Measurements from ENCODE around the gene STARD7. TPM values are rescaled to one million over a fixed set of nuclear protein-coding genes. Genes with fewer than 3 reads are reported as not detected.

STARD7 gene
- total and polyA plus RNA-seq, 2 of the 13 experiments (the other 11 are each of a cell fraction or from before 2014, with no cell fraction given) = 88.2 to 300 TPM

DNA sequence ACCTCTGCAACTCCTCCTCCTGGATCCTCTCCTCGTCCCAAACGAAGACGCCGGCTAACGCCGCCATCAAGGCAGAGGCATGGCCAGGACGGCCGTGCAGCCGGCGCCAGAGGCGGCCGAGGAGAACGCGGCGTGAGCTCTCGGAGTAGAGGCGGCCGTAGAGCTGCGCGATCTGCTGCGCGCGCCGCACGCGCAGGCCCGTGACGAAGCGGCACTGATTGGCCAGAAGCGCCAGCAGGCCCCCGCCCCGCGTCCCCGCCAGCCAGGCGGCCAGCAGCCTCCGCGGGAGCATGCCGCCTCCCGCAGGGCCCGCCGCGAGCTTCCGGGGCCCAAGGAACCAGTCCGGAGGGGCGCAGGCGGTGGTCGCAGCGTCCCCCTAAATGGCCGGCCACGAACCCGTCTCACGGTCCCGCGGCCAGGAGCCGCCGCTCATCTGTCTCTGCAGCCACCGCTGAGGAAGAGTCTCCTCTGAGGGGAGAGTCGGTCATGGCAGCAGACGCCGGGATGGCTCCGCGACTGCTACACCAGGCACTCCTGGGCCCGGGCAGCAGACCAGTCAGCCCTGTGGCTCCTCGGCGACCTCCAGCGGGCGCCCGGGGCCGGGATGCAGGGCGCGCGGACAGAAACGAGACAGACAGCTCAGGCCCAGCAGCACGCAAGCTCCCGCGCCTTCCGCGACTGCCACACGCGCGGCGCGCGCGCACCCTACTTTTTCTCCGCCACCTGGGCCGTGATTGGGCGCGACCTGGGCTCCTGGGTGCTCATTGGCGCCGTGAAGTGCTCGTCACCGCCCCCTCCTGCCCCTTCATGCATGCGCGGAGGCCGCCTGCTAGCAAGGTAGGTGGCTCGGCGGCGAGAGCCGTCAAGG lies at the start of gene STARD7 (continued):
- peak; percentile 76 for TF ChIP-seq ARNTL (CRISPR knock-in tag; IDR thresholded peaks at IDR 0.05)
- TF ChIP-seq NKX3-1 (CRISPR knock-in tag; IDR thresholded peaks at IDR 0.05) = no peak
- TF ChIP-seq ZNF234 (CRISPR knock-in tag; conservative IDR thresholded peaks at IDR 0.05) = no peak; the same call in 1 of the 2 replicates
- TF ChIP-seq NCOR1 (IDR thresholded peaks at IDR 0.05; ENCODE audit: borderline replicate concordance, low read length) = no peak
- no peak for TF ChIP-seq ZFP36L2 (CRISPR knock-in tag; IDR thresholded peaks at IDR 0.05)
- TF ChIP-seq, protein P1, sequence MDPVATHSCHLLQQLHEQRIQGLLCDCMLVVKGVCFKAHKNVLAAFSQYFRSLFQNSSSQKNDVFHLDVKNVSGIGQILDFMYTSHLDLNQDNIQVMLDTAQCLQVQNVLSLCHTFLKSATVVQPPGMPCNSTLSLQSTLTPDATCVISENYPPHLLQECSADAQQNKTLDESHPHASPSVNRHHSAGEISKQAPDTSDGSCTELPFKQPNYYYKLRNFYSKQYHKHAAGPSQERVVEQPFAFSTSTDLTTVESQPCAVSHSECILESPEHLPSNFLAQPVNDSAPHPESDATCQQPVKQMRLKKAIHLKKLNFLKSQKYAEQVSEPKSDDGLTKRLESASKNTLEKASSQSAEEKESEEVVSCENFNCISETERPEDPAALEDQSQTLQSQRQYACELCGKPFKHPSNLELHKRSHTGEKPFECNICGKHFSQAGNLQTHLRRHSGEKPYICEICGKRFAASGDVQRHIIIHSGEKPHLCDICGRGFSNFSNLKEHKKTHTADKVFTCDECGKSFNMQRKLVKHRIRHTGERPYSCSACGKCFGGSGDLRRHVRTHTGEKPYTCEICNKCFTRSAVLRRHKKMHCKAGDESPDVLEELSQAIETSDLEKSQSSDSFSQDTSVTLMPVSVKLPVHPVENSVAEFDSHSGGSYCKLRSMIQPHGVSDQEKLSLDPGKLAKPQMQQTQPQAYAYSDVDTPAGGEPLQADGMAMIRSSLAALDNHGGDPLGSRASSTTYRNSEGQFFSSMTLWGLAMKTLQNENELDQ (CRISPR knock-in tag; IDR thresholded peaks at IDR 0.05; ENCODE audit: borderline replicate concordance) = no peak
- TF ChIP-seq, protein P2, sequence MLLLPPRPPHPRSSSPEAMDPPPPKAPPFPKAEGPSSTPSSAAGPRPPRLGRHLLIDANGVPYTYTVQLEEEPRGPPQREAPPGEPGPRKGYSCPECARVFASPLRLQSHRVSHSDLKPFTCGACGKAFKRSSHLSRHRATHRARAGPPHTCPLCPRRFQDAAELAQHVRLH (CRISPR knock-in tag; IDR thresholded peaks at IDR 0.05; ENCODE audit: borderline replicate concordance, low read depth) = peak; percentile 80; the same call in 1 of the 2 replicates
- TF ChIP-seq, protein P3, sequence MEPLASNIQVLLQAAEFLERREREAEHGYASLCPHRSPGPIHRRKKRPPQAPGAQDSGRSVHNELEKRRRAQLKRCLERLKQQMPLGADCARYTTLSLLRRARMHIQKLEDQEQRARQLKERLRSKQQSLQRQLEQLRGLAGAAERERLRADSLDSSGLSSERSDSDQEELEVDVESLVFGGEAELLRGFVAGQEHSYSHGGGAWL (CRISPR knock-in tag; IDR thresholded peaks at IDR 0.05) = peak; percentile 84
- TF ChIP-seq, protein P4, sequence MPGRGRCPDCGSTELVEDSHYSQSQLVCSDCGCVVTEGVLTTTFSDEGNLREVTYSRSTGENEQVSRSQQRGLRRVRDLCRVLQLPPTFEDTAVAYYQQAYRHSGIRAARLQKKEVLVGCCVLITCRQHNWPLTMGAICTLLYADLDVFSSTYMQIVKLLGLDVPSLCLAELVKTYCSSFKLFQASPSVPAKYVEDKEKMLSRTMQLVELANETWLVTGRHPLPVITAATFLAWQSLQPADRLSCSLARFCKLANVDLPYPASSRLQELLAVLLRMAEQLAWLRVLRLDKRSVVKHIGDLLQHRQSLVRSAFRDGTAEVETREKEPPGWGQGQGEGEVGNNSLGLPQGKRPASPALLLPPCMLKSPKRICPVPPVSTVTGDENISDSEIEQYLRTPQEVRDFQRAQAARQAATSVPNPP (CRISPR knock-in tag; IDR thresholded peaks at IDR 0.05) = no peak
- no peak for TF ChIP-seq ZNF180 (CRISPR knock-in tag; IDR thresholded peaks at IDR 0.05; ENCODE audit: borderline replicate concordance, low read depth)
- TF ChIP-seq DR1 (CRISPR knock-in tag; IDR thresholded peaks at IDR 0.05) = peak; percentile 97
- peak; percentile 88 for TF ChIP-seq ZNF230 (CRISPR knock-in tag; IDR thresholded peaks at IDR 0.05)
- no peak for TF ChIP-seq ZNF557 (CRISPR knock-in tag; IDR thresholded peaks at IDR 0.05)
- peak; percentile 76; the same call in 1 of the 2 replicates for TF ChIP-seq CC2D1A (CRISPR knock-in tag; IDR thresholded peaks at IDR 0.05)
- TF ChIP-seq, protein P5, sequence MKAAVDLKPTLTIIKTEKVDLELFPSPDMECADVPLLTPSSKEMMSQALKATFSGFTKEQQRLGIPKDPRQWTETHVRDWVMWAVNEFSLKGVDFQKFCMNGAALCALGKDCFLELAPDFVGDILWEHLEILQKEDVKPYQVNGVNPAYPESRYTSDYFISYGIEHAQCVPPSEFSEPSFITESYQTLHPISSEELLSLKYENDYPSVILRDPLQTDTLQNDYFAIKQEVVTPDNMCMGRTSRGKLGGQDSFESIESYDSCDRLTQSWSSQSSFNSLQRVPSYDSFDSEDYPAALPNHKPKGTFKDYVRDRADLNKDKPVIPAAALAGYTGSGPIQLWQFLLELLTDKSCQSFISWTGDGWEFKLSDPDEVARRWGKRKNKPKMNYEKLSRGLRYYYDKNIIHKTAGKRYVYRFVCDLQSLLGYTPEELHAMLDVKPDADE (CRISPR knock-in tag; IDR thresholded peaks at IDR 0.05) = no peak
- TF ChIP-seq, protein P6, sequence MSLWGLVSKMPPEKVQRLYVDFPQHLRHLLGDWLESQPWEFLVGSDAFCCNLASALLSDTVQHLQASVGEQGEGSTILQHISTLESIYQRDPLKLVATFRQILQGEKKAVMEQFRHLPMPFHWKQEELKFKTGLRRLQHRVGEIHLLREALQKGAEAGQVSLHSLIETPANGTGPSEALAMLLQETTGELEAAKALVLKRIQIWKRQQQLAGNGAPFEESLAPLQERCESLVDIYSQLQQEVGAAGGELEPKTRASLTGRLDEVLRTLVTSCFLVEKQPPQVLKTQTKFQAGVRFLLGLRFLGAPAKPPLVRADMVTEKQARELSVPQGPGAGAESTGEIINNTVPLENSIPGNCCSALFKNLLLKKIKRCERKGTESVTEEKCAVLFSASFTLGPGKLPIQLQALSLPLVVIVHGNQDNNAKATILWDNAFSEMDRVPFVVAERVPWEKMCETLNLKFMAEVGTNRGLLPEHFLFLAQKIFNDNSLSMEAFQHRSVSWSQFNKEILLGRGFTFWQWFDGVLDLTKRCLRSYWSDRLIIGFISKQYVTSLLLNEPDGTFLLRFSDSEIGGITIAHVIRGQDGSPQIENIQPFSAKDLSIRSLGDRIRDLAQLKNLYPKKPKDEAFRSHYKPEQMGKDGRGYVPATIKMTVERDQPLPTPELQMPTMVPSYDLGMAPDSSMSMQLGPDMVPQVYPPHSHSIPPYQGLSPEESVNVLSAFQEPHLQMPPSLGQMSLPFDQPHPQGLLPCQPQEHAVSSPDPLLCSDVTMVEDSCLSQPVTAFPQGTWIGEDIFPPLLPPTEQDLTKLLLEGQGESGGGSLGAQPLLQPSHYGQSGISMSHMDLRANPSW (CRISPR knock-in tag; IDR thresholded peaks at IDR 0.05; ENCODE audit: borderline replicate concordance) = peak; percentile 86
- TF ChIP-seq ZNF10 (CRISPR knock-in tag; IDR thresholded peaks at IDR 0.05; ENCODE audit: borderline replicate concordance, low read depth) = no peak
- TF ChIP-seq STAG1 (CRISPR knock-in tag; IDR thresholded peaks at IDR 0.05) = no peak
- no peak for TF ChIP-seq ZNF251 (CRISPR knock-in tag; IDR thresholded peaks at IDR 0.05)
- TF ChIP-seq KLF13 (CRISPR knock-in tag; IDR thresholded peaks at IDR 0.05) = peak; percentile 94; the same call in 1 of the 2 replicates
- no peak; the same call in 1 of the 2 replicates for TF ChIP-seq ZNF460 (CRISPR knock-in tag; IDR thresholded peaks at IDR 0.05; ENCODE audit: borderline replicate concordance)
